Kasumi-1 (cell line): Measurements from ENCODE around the gene ZNF14.
"Not testable (repeated sequence)": the region's sequence is repeated elsewhere in the genome, so short reads cannot be mapped to it uniquely, and the experiment has no call there.

Experiments used
- DNase-seq, 2 experiments: peaks; one replicate each; lab custom pipeline; 2025; lab: John Stamatoyannopoulos, UW

ZNF14 gene

GRCh38 chr19:19687090-19687489, 45.8 kb downstream of the ZNF14 start:
- DNase-seq = no peak

GRCh38 chr19:19686580-19686979, 46.3 kb downstream of the ZNF14 start:
- no peak for DNase-seq

GRCh38 chr19:19686119-19686518, 46.8 kb downstream of the ZNF14 start:
- not testable (repeated sequence) for DNase-seq

- no peak for DNase-seq
Observed at GRCh38 chr19:19679176-19680073, 53.5 kb downstream of the ZNF14 start.

GRCh38 chr19:19677579-19677978, 55.3 kb downstream of the ZNF14 start:
- no peak for DNase-seq

GRCh38 chr19:19674315-19674714, 58.6 kb downstream of the ZNF14 start:
- no peak for DNase-seq

GRCh38 chr19:19672816-19673215, 60.1 kb downstream of the ZNF14 start:
- DNase-seq = no peak

GRCh38 chr19:19670070-19670551, 62.8 kb downstream of the ZNF14 start:
- no peak for DNase-seq

GRCh38 chr19:19668230-19669012, 64.5 kb downstream of the ZNF14 start, which contains the start of gene ZNF101:
TSS of gene ZNF101 (plus strand) at chr19:19668839. CDS start at chr19:19668964, 125 bp downstream.
- peak; percentile 96 for DNase-seq

GRCh38 chr19:19665420-19665948, 67.4 kb downstream of the ZNF14 start:
- not testable (repeated sequence) for DNase-seq

- peak; percentile 92 for DNase-seq
Observed at GRCh38 chr19:19663256-19664120, 69.4 kb downstream of the ZNF14 start, which contains the start of gene ATP13A1. TSS of gene ATP13A1 (minus strand) at chr19:19663676. CDS start at chr19:19663666, 10 bp downstream.

- peak; percentile 43 to 45 for DNase-seq
Observed at GRCh38 chr19:19662871-19663255, 70.0 kb downstream of the ZNF14 start.

GRCh38 chr19:19662344-19662743, 70.6 kb downstream of the ZNF14 start:
- no peak for DNase-seq

- DNase-seq = peak; percentile 52 to 69
Observed at GRCh38 chr19:19661675-19662251, 71.1 kb downstream of the ZNF14 start.

- DNase-seq = no peak
Observed at GRCh38 chr19:19661141-19661674, 71.7 kb downstream of the ZNF14 start.
